ENCODE results near the gene ABCC1.

GRCh38 chr16:16141141-16141540, 191.7 kb downstream of the ABCC1 start:
- TF ChIP-seq CTCF (conservative IDR thresholded peaks at IDR 0.05; ENCODE audit: low read depth, low read length) (no peak), EZH2 (IDR thresholded peaks at IDR 0.05; ENCODE audit: borderline replicate concordance, low read depth, low read length, poor library complexity, severe bottlenecking) (no peak)
